ENCODE results near the gene FAM135A.
"Not testable (repeated sequence)": the region's sequence is repeated elsewhere in the genome, so short reads cannot be mapped to it uniquely, and the experiment has no call there.

Gene FAM135A

GRCh38 chr6:70396163-70396562 is 17.1 kb upstream of the FAM135A start:
- in situ Hi-C loops (cut with MboI; ENCODE audit: low sequenced_read_pairs) = no loop called here

- in situ Hi-C loops (cut with MboI; ENCODE audit: low sequenced_read_pairs) = no loop called here
These were observed 16.2 kb upstream of the FAM135A start for GRCh38 chr6:70396796-70397729.

GRCh38 chr6:70398783-70399728 is 14.3 kb upstream of the FAM135A start:
- in situ Hi-C loops (cut with MboI; ENCODE audit: low sequenced_read_pairs) = no loop called here

- in situ Hi-C loops (cut with MboI; ENCODE audit: low sequenced_read_pairs) = no loop called here
These were observed 8.7 kb upstream of the FAM135A start for GRCh38 chr6:70404658-70405057.

GRCh38 chr6:70409216-70409615 is 4.1 kb upstream of the FAM135A start:
- in situ Hi-C loops (cut with MboI; ENCODE audit: low sequenced_read_pairs) = no loop called here

- in situ Hi-C loops (cut with MboI; ENCODE audit: low sequenced_read_pairs) = no loop called here
These were observed 1.6 kb upstream of the FAM135A start for GRCh38 chr6:70411542-70412251.

GRCh38 chr6:70412252-70413113 is 825 bp upstream of the FAM135A start:
- in situ Hi-C loops (cut with MboI; ENCODE audit: low sequenced_read_pairs) = no loop called here

GRCh38 chr6:70413992-70414494 is 735 bp downstream of the FAM135A start:
- in situ Hi-C loops (cut with MboI; ENCODE audit: low sequenced_read_pairs) = no loop called here

GRCh38 chr6:70414813-70415212 is 1.5 kb downstream of the FAM135A start:
- in situ Hi-C loops (cut with MboI; ENCODE audit: low sequenced_read_pairs) = no loop called here

- in situ Hi-C loops (cut with MboI; ENCODE audit: low sequenced_read_pairs) = no loop called here
These were observed 1.9 kb downstream of the FAM135A start for GRCh38 chr6:70415247-70415646.

- in situ Hi-C loops (cut with MboI; ENCODE audit: low sequenced_read_pairs) = no loop called here
These were observed 2.4 kb downstream of the FAM135A start for GRCh38 chr6:70415660-70416059.

GRCh38 chr6:70421509-70421908 is 8.2 kb downstream of the FAM135A start:
- in situ Hi-C loops (cut with MboI; ENCODE audit: low sequenced_read_pairs) = no loop called here

GRCh38 chr6:70423189-70424134 is 10.2 kb downstream of the FAM135A start:
- in situ Hi-C loops (cut with MboI; ENCODE audit: low sequenced_read_pairs) = no loop called here

GRCh38 chr6:70424291-70424690 is 11.0 kb downstream of the FAM135A start:
- in situ Hi-C loops (cut with MboI; ENCODE audit: low sequenced_read_pairs) = no loop called here

GRCh38 chr6:70436320-70436719 is 23.0 kb downstream of the FAM135A start:
- in situ Hi-C loops (cut with MboI; ENCODE audit: low sequenced_read_pairs) = no loop called here

GRCh38 chr6:70445001-70445400 is 31.7 kb downstream of the FAM135A start:
- in situ Hi-C loops (cut with MboI; ENCODE audit: low sequenced_read_pairs) = no loop called here

GRCh38 chr6:70447343-70448070 is 34.2 kb downstream of the FAM135A start:
- in situ Hi-C loops (cut with MboI; ENCODE audit: low sequenced_read_pairs) = not testable (repeated sequence)

- in situ Hi-C loops (cut with MboI; ENCODE audit: low sequenced_read_pairs) = not testable (repeated sequence)
These were observed 40.6 kb downstream of the FAM135A start for GRCh38 chr6:70453899-70454298.

All from HL-60/S4 treated with phorbol 12-myristate 13-acetate at 8.2 ng/mL for 4 days and 3 days (cell line).